HCT116 (cell line): ENCODE results near the gene HIBADH. TPM values are rescaled to one million over a fixed set of nuclear protein-coding genes. Genes with fewer than 3 reads are reported as not detected.

Source experiments
- ATAC-seq: fragments of 200-7000 bp; cut with Tn5 transposase; 2 replicates; pipeline ENCODE4 v1.9.1; 2020; ENCODE audit warnings: mild to moderate bottlenecking, moderate library complexity
- BruUV-seq: library from RNA; stranded (reverse); fragments of 400-500 nt; replicated peaks from 2 replicates; lab custom pipeline; 2021; lab: Mats Ljungman, UMichigan
- CTCF ChIA-PET: fragments of 300-600 bp; sonication (Branson Sonifier 250); formaldehyde crosslinking; loops from one replicate; lab custom pipeline; 2021; ENCODE audit warnings: antibody characterized with exemption; lab: Charles Lee
- POLR2A ChIA-PET: fragments of 300-600, 350-600 bp; sonication (Branson Sonifier 250); formaldehyde crosslinking; loops from one replicate; lab custom pipeline; 2021; ENCODE audit warnings: antibody characterized with exemption; lab: Charles Lee
- RAD21 ChIA-PET, 2 experiments: fragments of 300-600 bp; sonication (Branson Sonifier 250); formaldehyde crosslinking; loops; one replicate each; lab custom pipeline; 2023; ENCODE audit warnings: low total read pairs in 2 of 2; ENCODE audit not compliant: uncharacterized antibody in 2 of 2, unreplicated experiment in 2 of 2, low non-redundant PET in 1 of 2; lab: Charles Lee
- DNase-seq: peaks from one replicate; pipeline ENCODE4 v3.0.0-alpha.2; 2010; ENCODE audit warnings: low read depth, low spot score
- H2AFZ ChIP-seq: fragments of 200-600 bp; shearing (Covaris generic), sonication (generic); 2 replicates; pipeline ENCODE4 v1.6.1; 2017; ENCODE audit warnings: low read depth, mixed run types, mixed read lengths, antibody characterized with exemption, low read length; ENCODE audit not compliant: poor library complexity, severe bottlenecking
- H3K27ac ChIP-seq: 2 replicates; pipeline ENCODE4 v1.5.1; 2012; ENCODE audit warnings: low read depth, low read length
- H3K27me3 ChIP-seq: fragments of 200-600 bp; sonication (generic); 2 replicates; pipeline ENCODE4 v1.6.1; 2016; ENCODE audit warnings: mixed run types, low read length, mixed read lengths; ENCODE audit not compliant: insufficient read depth
- H3K36me3 ChIP-seq, 2 experiments: fragments of 200-500 bp in 1 of 2; fragments of 200-600 bp in 1 of 2; sonication (Bioruptor generic) in 1 of 2; sonication (generic) in 1 of 2; 2 replicates each; pipeline versions ENCODE4 v1.5.1 to v1.6.1; 2014 to 2016; ENCODE audit warnings: low read length in 2 of 2, inconsistent platforms in 1 of 2, mixed read lengths in 1 of 2, mixed run types in 1 of 2; ENCODE audit not compliant: insufficient read depth in 2 of 2, control insufficient read depth in 1 of 2
- H3K4me1 ChIP-seq, 2 experiments: fragments of 200-600 bp in 1 of 2; sonication (generic) in 1 of 2; 2 replicates each; pipeline versions ENCODE4 v1.5.1 to v1.6.1; 2012 to 2017; ENCODE audit warnings: low read length in 2 of 2, inconsistent platforms in 1 of 2, mild to moderate bottlenecking in 1 of 2, mixed read lengths in 1 of 2, mixed run types in 1 of 2, moderate library complexity in 1 of 2; ENCODE audit not compliant: insufficient read depth in 2 of 2, control insufficient read depth in 1 of 2
- H3K4me2 ChIP-seq: fragments of 200-600 bp; sonication (generic); 2 replicates; pipeline ENCODE4 v1.6.1; 2017; ENCODE audit warnings: mixed run types, low read length, mixed read lengths
- H3K4me3 ChIP-seq, 2 experiments: fragments of 200-600 bp in 1 of 2; sonication (generic) in 1 of 2; replicated peaks in 1 of 2; 2 replicates each; pipeline ENCODE4 v1.5.1; 2011 to 2016; ENCODE audit warnings: low read length in 2 of 2, control low read depth in 1 of 2, low read depth in 1 of 2, mild to moderate bottlenecking in 1 of 2, mixed read lengths in 1 of 2, mixed run types in 1 of 2
- H3K79me2 ChIP-seq: fragments of 200-600 bp; sonication (generic); 2 replicates; pipeline ENCODE4 v1.6.1; 2017; ENCODE audit warnings: mild to moderate bottlenecking, mixed run types, low read length, moderate library complexity, mixed read lengths; ENCODE audit not compliant: insufficient read depth
- H3K9ac ChIP-seq: fragments of 200-600 bp; sonication (generic); 2 replicates; pipeline ENCODE4 v1.6.1; 2016; ENCODE audit warnings: low read length, mixed read lengths
- H3K9me2 ChIP-seq: fragments of 200-600 bp; sonication (generic), shearing (Covaris generic); 2 replicates; pipeline ENCODE4 v1.6.1; 2017; ENCODE audit warnings: mixed run types, mild to moderate bottlenecking, moderate library complexity; ENCODE audit not compliant: insufficient read depth
- H3K9me3 ChIP-seq, 2 experiments: fragments of 200-500 bp in 1 of 2; fragments of 200-600 bp in 1 of 2; sonication (Bioruptor generic) in 1 of 2; sonication (generic) in 1 of 2; 2 replicates each; pipeline ENCODE4 v1.6.1; 2014 to 2017; ENCODE audit warnings: low read length in 2 of 2, mixed read lengths in 2 of 2, inconsistent platforms in 1 of 2, low read depth in 1 of 2, mild to moderate bottlenecking in 1 of 2, mixed run types in 1 of 2, moderate library complexity in 1 of 2; ENCODE audit not compliant: control insufficient read depth in 1 of 2, insufficient read depth in 1 of 2
- H4K20me1 ChIP-seq: fragments of 200-600 bp; sonication (generic), shearing (Covaris generic); 2 replicates; pipeline ENCODE4 v1.6.1; 2017; ENCODE audit warnings: mixed run types, mild to moderate bottlenecking, moderate library complexity; ENCODE audit not compliant: insufficient read depth
- ATF3 ChIP-seq: IDR thresholded peaks from 2 replicates; pipeline ENCODE4 v1.6.1; 2012
- CBX3 ChIP-seq: IDR thresholded peaks from 2 replicates; pipeline ENCODE4 v1.6.1; 2012; ENCODE audit warnings: low read depth
- CEBPB ChIP-seq: IDR thresholded peaks from 2 replicates; pipeline ENCODE4 v1.6.1; 2012; ENCODE audit warnings: low read depth
- EGR1 ChIP-seq: IDR thresholded peaks from 2 replicates; pipeline ENCODE4 v1.6.1; 2012; ENCODE audit warnings: low read depth
- ELF1 ChIP-seq: IDR thresholded peaks from 2 replicates; pipeline ENCODE4 v1.6.1; 2012; ENCODE audit warnings: low read depth, borderline replicate concordance
- EZH2 ChIP-seq: fragments of 200-600 bp; sonication (generic); IDR thresholded peaks from 2 replicates; pipeline ENCODE4 v1.6.1; 2017; ENCODE audit warnings: antibody characterized with exemption, mixed run types
- EZH2phosphoT487 ChIP-seq: fragments of 200-600 bp; IDR thresholded peaks from 2 replicates; pipeline ENCODE4 v1.6.1; 2018; ENCODE audit warnings: antibody characterized with exemption, borderline replicate concordance
- FOSL1 ChIP-seq: IDR thresholded peaks from 2 replicates; pipeline ENCODE4 v1.6.1; 2012; ENCODE audit warnings: low read depth
- JUND ChIP-seq: IDR thresholded peaks from 2 replicates; pipeline ENCODE4 v1.6.1; 2012
- POLR2AphosphoS5 ChIP-seq: IDR thresholded peaks from 2 replicates; pipeline ENCODE4 v1.6.1; 2011; ENCODE audit warnings: mild to moderate bottlenecking, low read depth, low read length, moderate library complexity
- RAD21 ChIP-seq: IDR thresholded peaks from 2 replicates; pipeline ENCODE4 v1.6.1; 2012; ENCODE audit warnings: low read depth, mild to moderate bottlenecking
- REST ChIP-seq: IDR thresholded peaks from 2 replicates; pipeline ENCODE4 v1.6.1; 2012; ENCODE audit warnings: low read depth
- SIN3A ChIP-seq: IDR thresholded peaks from 2 replicates; pipeline ENCODE4 v1.6.1; 2012; ENCODE audit warnings: low read depth
- SRF ChIP-seq: IDR thresholded peaks from 2 replicates; pipeline ENCODE4 v1.6.1; 2012; ENCODE audit warnings: low read depth
- TCF7L2 ChIP-seq: IDR thresholded peaks from 2 replicates; pipeline ENCODE4 v1.7.0; 2011; ENCODE audit warnings: borderline replicate concordance, inconsistent platforms; ENCODE audit not compliant: insufficient read depth, insufficient read length; ENCODE audit errors: extremely low read depth
- ZBTB33 ChIP-seq: IDR thresholded peaks from 2 replicates; pipeline ENCODE4 v1.6.1; 2011; ENCODE audit warnings: mild to moderate bottlenecking, low read length, moderate library complexity; ENCODE audit not compliant: insufficient replicate concordance; ENCODE audit errors: extremely low read depth
- ZFX ChIP-seq: fragments of 450-650 bp; IDR thresholded peaks from 2 replicates; pipeline ENCODE4 v1.6.1; 2017
- ZNF274 ChIP-seq: fragments of 200-500 bp; sonication (Bioruptor generic); IDR thresholded peaks from 2 replicates; pipeline ENCODE4 v1.6.1; 2014; ENCODE audit warnings: mild to moderate bottlenecking, low read depth, low read length, inconsistent platforms
- intact Hi-C: fragments of 100-400 bp; cut with micrococcal nuclease; formaldehyde crosslinking; loops from 2 replicates; pipeline ENCODE4 v1.10.0; 2022
- total RNA-seq: library from RNA; stranded (reverse); gene quantifications from one replicate; pipeline ENCODE4 v1.2.1, GENCODE V29; 2021; ENCODE audit not compliant: unreplicated experiment

Gene HIBADH
- total RNA-seq, 1 experiment from 2014 or later = 32.4 TPM

DNA sequence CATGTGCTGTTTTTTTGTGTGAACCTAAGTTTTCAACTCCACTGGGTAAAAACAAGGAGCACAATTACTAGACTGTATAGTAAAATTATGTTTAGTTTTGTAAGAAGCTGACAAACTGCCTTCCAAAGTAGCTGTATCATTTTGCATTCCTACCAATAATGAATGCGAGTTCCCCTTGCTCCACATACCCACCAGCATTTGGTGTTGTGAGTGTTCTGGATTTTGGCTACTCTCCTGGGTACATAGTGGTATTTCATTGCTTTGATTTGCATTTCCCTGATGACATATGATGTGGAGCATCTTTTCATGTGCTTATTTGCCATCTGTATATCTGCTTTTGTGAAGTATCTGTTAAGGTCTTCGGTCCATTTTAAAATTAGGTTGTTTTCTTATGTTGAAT lies 178.2 kb downstream of the HIBADH start:
- Histone ChIP-seq H3K9me3 (no peaks in the 10 kb centered on the region), H3K4me1 (no peaks in the 10 kb centered on the region), H3K9ac (no peak overlapping the region), H2AFZ (no peak overlapping the region), H3K36me3 (no peaks in the 10 kb centered on the region), H3K27me3 (no peaks in the 10 kb centered on the region), H3K9me2 (no peaks in the 10 kb centered on the region), H3K27ac (no peak overlapping the region), H3K79me2 (no peaks in the 10 kb centered on the region), H3K4me3 (no peak overlapping the region), H3K4me2 (no peak overlapping the region), H4K20me1 (no peaks in the 10 kb centered on the region)
- no TSS peak for BruUV-seq
- intact Hi-C loops = no loop called here
- ATAC-seq = no peak
- ChIA-PET CTCF (no interaction called here), RAD21 (no interaction called here), POLR2A (no interaction called here)
- no peak for TF ChIP-seq SRF
- no peak for TF ChIP-seq FOSL1
- TF ChIP-seq ATF3 = no peak
- no peak for TF ChIP-seq ZNF274
- TF ChIP-seq TCF7L2 = no peak
- TF ChIP-seq CEBPB = no peak
- no peak for TF ChIP-seq SIN3A
- TF ChIP-seq EGR1 = no peak
- TF ChIP-seq POLR2AphosphoS5 = no peak
- no peak for TF ChIP-seq CBX3
- TF ChIP-seq EZH2 = no peak
- TF ChIP-seq REST = no peak
- no peak for TF ChIP-seq EZH2phosphoT487
- no peak for TF ChIP-seq ZFX
- TF ChIP-seq ZBTB33 = no peak
- no peak for TF ChIP-seq ELF1
- TF ChIP-seq JUND = no peak
- TF ChIP-seq RAD21 = no peak
- DNase-seq = no peak
